Ascending aorta (tissue), 2 donors: ENCODE data around the gene MSL3. TPM values are rescaled to one million over a fixed set of nuclear protein-coding genes. Genes with fewer than 3 reads are reported as not detected.
A peak's percentile ranks its signal among the peaks of the same experiment; 100 is the strongest.

Source experiments
- DNase-seq, 2 donors: peaks; one replicate each; pipeline ENCODE4 v3.0.0-alpha.2; 2019; ENCODE audit warnings: low spot score in 2 of 2
- H3K27ac ChIP-seq, 2 donors: fragments of 200-600 bp; sonication (generic); one replicate each; pipeline ENCODE4 v1.5.1; 2016 to 2017; ENCODE audit warnings: mild to moderate bottlenecking in 1 of 2
- H3K27me3 ChIP-seq: fragments of 200-600 bp; sonication (generic); one replicate; pipeline ENCODE4 v1.5.1; 2017
- H3K36me3 ChIP-seq, 2 donors: fragments of 200-600 bp; sonication (generic); one replicate each; pipeline ENCODE4 v1.5.1; 2016
- H3K4me1 ChIP-seq, 2 donors: fragments of 200-600 bp; sonication (generic); one replicate each; pipeline ENCODE4 v1.5.1; 2016 to 2017; ENCODE audit warnings: mild to moderate bottlenecking in 1 of 2
- H3K4me3 ChIP-seq, 2 donors: fragments of 200-600 bp; sonication (generic); one replicate each; pipeline ENCODE4 v1.5.1; 2016 to 2017; ENCODE audit warnings: mild to moderate bottlenecking in 1 of 2
- H3K9me3 ChIP-seq, 2 donors: fragments of 200-600 bp; sonication (generic); one replicate each; pipeline ENCODE4 v1.5.1; 2016
- intact Hi-C: fragments of 100-400 bp; cut with DNase I; formaldehyde crosslinking; loops from one replicate; pipeline ENCODE4 v1.15.1; 2023
- total RNA-seq: library from RNA; depleted of rRNA; stranded (reverse); fragments of >200 nt; gene quantifications from one replicate; pipeline ENCODE4 v1.1.0, GENCODE V29; 2016
- TF ChIP-seq, protein P1 (sequence below), 3 experiments: fragments of 200-600 bp in 2 of 3; fragments of 450-650 bp in 1 of 3; sonication (generic) in 2 of 3; IDR thresholded peaks; one replicate each; pipeline ENCODE4 v1.5.1; 2016 to 2019; ENCODE audit warnings: antibody characterized with exemption in 3 of 3, mild to moderate bottlenecking in 1 of 3, moderate library complexity in 1 of 3

Gene MSL3
- total RNA-seq, 1 donor from 2014 or later, result 28.5 TPM

GRCh38 chrX:11760958-11761357, 2.9 kb downstream of the MSL3 start:
- Histone ChIP-seq H3K27me3 (no peaks in the 10 kb centered on the region), H3K36me3 (peaks cover 10 to 28% of the 10 kb centered on the region in 2 donors), H3K9me3 (no peaks in the 10 kb centered on the region), H3K4me1 (no peaks in the 10 kb centered on the region), H3K4me3 (no peak overlapping the region), H3K27ac (no peak overlapping the region)
- TF ChIP-seq, protein P1, sequence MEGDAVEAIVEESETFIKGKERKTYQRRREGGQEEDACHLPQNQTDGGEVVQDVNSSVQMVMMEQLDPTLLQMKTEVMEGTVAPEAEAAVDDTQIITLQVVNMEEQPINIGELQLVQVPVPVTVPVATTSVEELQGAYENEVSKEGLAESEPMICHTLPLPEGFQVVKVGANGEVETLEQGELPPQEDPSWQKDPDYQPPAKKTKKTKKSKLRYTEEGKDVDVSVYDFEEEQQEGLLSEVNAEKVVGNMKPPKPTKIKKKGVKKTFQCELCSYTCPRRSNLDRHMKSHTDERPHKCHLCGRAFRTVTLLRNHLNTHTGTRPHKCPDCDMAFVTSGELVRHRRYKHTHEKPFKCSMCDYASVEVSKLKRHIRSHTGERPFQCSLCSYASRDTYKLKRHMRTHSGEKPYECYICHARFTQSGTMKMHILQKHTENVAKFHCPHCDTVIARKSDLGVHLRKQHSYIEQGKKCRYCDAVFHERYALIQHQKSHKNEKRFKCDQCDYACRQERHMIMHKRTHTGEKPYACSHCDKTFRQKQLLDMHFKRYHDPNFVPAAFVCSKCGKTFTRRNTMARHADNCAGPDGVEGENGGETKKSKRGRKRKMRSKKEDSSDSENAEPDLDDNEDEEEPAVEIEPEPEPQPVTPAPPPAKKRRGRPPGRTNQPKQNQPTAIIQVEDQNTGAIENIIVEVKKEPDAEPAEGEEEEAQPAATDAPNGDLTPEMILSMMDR (IDR thresholded peaks at IDR 0.05), result no peak
- intact Hi-C loops, result no loop called here
- DNase-seq, result no peak

DNA sequence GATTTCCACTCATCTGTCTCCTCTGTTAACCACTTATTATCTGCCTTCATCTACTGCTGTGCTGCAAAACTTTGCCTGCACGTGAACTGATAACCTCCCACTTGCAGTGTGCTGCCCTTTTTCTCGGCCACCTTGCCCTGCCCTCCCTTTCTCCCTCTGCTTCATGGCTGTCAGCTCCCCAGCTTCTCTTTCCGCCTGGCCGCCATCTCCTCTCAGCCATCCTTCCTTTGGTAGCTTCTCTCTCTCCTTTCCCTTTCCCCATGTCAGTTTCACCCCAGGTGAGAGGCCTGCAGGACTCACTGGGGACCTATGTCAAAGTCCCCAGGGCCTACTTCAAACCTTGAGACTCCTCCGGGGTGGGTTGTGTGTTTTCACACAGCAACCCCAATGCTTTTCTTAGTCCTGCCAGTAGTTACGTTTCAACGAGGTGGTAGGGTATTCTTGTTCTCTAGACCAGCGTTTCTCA, 6.6 kb downstream of the MSL3 start:
- Histone ChIP-seq H3K9me3 (no peaks in the 10 kb centered on the region), H3K27ac (no peak overlapping the region), H3K4me1 (no peaks in the 10 kb centered on the region), H3K27me3 (no peaks in the 10 kb centered on the region), H3K36me3 (peaks cover 20 to 32% of the 10 kb centered on the region in 2 donors), H3K4me3 (no peak overlapping the region)
- TF ChIP-seq, protein P1 (IDR thresholded peaks at IDR 0.05), result no peak
- intact Hi-C loops, result no loop called here
- DNase-seq, result no peak

- no peak overlapping the region for H3K27ac ChIP-seq
- intact Hi-C loops, result no loop called here
- no peaks in the 10 kb centered on the region for H3K4me1 ChIP-seq
- TF ChIP-seq, protein P1 (IDR thresholded peaks at IDR 0.05), result no peak
- H3K9me3 ChIP-seq, result no peaks in the 10 kb centered on the region
- H3K27me3 ChIP-seq, result no peaks in the 10 kb centered on the region
- H3K4me3 ChIP-seq, result no peak overlapping the region
- H3K36me3 ChIP-seq, result peaks cover 20 to 32% of the 10 kb centered on the region in 2 donors
- DNase-seq, result no peak
Observed at GRCh38 chrX:11765449-11765848, 7.4 kb downstream of the MSL3 start.

- no peaks in the 10 kb centered on the region for H3K4me1 ChIP-seq
- intact Hi-C loops, result no loop called here
- TF ChIP-seq, protein P1 (IDR thresholded peaks at IDR 0.05), result no peak
- no peak overlapping the region for H3K27ac ChIP-seq
- DNase-seq, result no peak
- H3K9me3 ChIP-seq, result no peaks in the 10 kb centered on the region
- H3K36me3 ChIP-seq, result peaks cover 20 to 32% of the 10 kb centered on the region in 2 donors
- no peaks in the 10 kb centered on the region for H3K27me3 ChIP-seq
- H3K4me3 ChIP-seq, result no peak overlapping the region
Observed at GRCh38 chrX:11766487-11766886, 8.4 kb downstream of the MSL3 start.

DNA sequence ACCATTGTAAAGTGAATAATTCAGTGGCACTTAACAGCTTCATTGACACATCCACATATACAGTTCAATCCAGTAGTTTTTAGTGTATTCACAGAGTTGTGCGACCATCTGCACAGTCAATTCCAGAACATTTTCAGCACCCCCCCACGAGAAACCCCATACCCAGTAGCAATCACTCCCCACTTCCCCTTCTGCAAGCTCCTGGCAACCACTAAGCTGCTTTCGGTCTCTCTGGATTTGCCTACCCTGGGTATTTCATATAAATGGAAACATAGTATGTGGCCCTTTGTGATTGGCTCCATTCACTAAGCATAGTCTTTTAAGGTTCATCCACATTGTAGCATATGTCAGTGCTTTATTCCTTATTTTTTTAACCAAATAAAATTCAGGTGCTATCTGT, 10.0 kb downstream of the MSL3 start:
- Histone ChIP-seq H3K4me3 (no peak overlapping the region), H3K27ac (no peak overlapping the region), H3K4me1 (no peaks in the 10 kb centered on the region), H3K27me3 (no peaks in the 10 kb centered on the region), H3K36me3 (peaks cover 17 to 23% of the 10 kb centered on the region in 2 donors), H3K9me3 (no peaks in the 10 kb centered on the region)
- intact Hi-C loops, result no loop called here
- TF ChIP-seq, protein P1 (IDR thresholded peaks at IDR 0.05), result no peak
- DNase-seq, result no peak

DNA sequence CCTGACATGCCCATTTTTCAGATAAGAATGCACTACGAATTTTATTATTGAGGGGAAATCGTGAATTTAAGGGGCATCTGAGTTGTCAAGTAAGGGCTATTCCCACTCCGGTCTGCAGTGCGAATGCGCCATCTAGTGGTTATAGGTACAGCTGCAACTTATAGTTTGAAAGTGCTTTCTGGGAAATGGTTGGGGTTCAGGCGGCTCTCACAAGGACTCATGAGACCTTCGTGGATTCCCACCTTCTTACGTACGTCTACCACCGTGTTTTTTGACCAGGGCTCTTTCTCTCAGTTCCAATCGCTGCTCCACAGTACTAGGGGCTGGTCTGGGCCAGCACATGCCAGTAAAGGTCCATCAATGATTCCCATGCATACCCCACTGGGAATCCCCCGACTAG, 12.3 kb downstream of the MSL3 start:
- DNase-seq, result no peak
- no peaks in the 10 kb centered on the region for H3K4me1 ChIP-seq
- no peak overlapping the region for H3K27ac ChIP-seq
- intact Hi-C loops, result loop anchor here (1.0 to 5.0 kb wide), 4 partner anchors 46 to 1583 kb away; no protein-coding TSS in a partner anchor
- no peak overlapping the region for H3K4me3 ChIP-seq
- H3K27me3 ChIP-seq, result no peaks in the 10 kb centered on the region
- TF ChIP-seq, protein P1 (IDR thresholded peaks at IDR 0.05), result peak; percentile 55 to 82 (median 74)
- H3K36me3 ChIP-seq, result peaks cover 9 to 10% of the 10 kb centered on the region in 2 donors
- no peaks in the 10 kb centered on the region for H3K9me3 ChIP-seq
